HG03196 (cell line): Measurements from ENCODE around the gene UBA6.
A peak's percentile ranks its signal among the peaks of the same experiment; 100 is the strongest.
"Not testable (repeated sequence)": the region's sequence is repeated elsewhere in the genome, so short reads cannot be mapped to it uniquely, and the experiment has no call there.

Experiments used
- ATAC-seq: cut with Tn5 transposase; IDR thresholded peaks from one replicate; pipeline ENCODE4 v1.9.1; 2021; ENCODE audit not compliant: unreplicated experiment

UBA6 gene

GRCh38 chr4:67714248-67714583, 13.3 kb upstream of the UBA6 start:
- peak; percentile 54 for ATAC-seq

- ATAC-seq = no peak
These were observed 12.7 kb upstream of the UBA6 start for GRCh38 chr4:67713529-67714247.

- no peak for ATAC-seq
These were observed 11.9 kb upstream of the UBA6 start for GRCh38 chr4:67712650-67713528.

- ATAC-seq = no peak
These were observed 11.2 kb upstream of the UBA6 start for GRCh38 chr4:67712000-67712625.

GRCh38 chr4:67706682-67707081, 5.7 kb upstream of the UBA6 start:
- not testable (repeated sequence) for ATAC-seq

GRCh38 chr4:67704843-67705242, 3.9 kb upstream of the UBA6 start:
- ATAC-seq = no peak

GRCh38 chr4:67702166-67702565, 1.2 kb upstream of the UBA6 start:
- no peak for ATAC-seq

- no peak for ATAC-seq
These were observed 529 bp upstream of the UBA6 start for GRCh38 chr4:67701517-67701850.

- peak; percentile 24 for ATAC-seq
These were observed 728 bp downstream of the UBA6 start for GRCh38 chr4:67700116-67700737.

GRCh38 chr4:67699603-67700002, 1.4 kb downstream of the UBA6 start:
- ATAC-seq = no peak

GRCh38 chr4:67697860-67698687, 2.9 kb downstream of the UBA6 start:
- no peak for ATAC-seq

- ATAC-seq = no peak
These were observed 4.9 kb downstream of the UBA6 start for GRCh38 chr4:67696061-67696460.

GRCh38 chr4:67694662-67695061, 6.3 kb downstream of the UBA6 start:
- ATAC-seq = no peak

GRCh38 chr4:67691328-67691727, 9.6 kb downstream of the UBA6 start:
- no peak for ATAC-seq

- ATAC-seq = no peak
These were observed 13.3 kb downstream of the UBA6 start for GRCh38 chr4:67687636-67688035.

GRCh38 chr4:67685532-67685859, 15.5 kb downstream of the UBA6 start:
- ATAC-seq = no peak

GRCh38 chr4:67684839-67685531, 16.0 kb downstream of the UBA6 start:
- peak; percentile 66 for ATAC-seq

GRCh38 chr4:67682266-67682665, 18.7 kb downstream of the UBA6 start:
- ATAC-seq = no peak

GRCh38 chr4:67680581-67681222, 20.3 kb downstream of the UBA6 start:
- ATAC-seq = no peak

- ATAC-seq = no peak
These were observed 22.3 kb downstream of the UBA6 start for GRCh38 chr4:67678612-67679011.
